Measurements from ENCODE around the gene REEP5. TPM values are rescaled to one million over a fixed set of nuclear protein-coding genes. Genes with fewer than 3 reads are reported as not detected.
A peak's percentile ranks its signal among the peaks of the same experiment; 100 is the strongest.

REEP5 gene
- total and polyA plus RNA-seq, 9 of the 15 experiments (the other 6 are each of a cell fraction or from before 2014, with no cell fraction given) = 14.7 to 102 (median 36.0) TPM

DNA sequence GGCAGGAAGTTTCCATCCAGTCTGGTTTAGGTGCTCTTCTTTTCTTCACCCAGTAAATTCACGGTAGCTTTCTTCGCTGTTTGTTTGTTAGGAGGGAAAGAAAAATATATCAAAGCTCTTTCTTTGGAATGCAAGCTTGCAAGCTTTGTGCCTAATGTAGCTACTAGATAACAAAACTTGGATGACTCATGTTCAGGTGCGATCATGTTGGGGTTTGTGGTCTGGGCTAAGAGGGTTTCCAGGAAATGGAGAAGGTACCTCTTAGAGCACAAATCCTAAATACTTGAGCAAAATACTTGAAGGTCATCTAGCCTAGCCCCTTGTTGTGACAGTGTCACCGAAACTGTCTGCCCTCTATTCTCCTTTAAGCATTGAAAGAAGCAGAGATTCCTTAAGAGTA, 43.3 kb downstream of the REEP5 start (continued):
- TF ChIP-seq, protein P1, sequence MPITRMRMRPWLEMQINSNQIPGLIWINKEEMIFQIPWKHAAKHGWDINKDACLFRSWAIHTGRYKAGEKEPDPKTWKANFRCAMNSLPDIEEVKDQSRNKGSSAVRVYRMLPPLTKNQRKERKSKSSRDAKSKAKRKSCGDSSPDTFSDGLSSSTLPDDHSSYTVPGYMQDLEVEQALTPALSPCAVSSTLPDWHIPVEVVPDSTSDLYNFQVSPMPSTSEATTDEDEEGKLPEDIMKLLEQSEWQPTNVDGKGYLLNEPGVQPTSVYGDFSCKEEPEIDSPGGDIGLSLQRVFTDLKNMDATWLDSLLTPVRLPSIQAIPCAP (CRISPR knock-in tag; IDR thresholded peaks at IDR 0.05; ENCODE audit: borderline replicate concordance) = no peak
- TF ChIP-seq EP300 (IDR thresholded peaks at IDR 0.05; ENCODE audit: low read length) = peak; percentile 80
- TF ChIP-seq NR2C2 (CRISPR knock-in tag; IDR thresholded peaks at IDR 0.05) = no peak
- TF ChIP-seq NR2C2 (tag; IDR thresholded peaks at IDR 0.05) = no peak
- TF ChIP-seq, protein P2, sequence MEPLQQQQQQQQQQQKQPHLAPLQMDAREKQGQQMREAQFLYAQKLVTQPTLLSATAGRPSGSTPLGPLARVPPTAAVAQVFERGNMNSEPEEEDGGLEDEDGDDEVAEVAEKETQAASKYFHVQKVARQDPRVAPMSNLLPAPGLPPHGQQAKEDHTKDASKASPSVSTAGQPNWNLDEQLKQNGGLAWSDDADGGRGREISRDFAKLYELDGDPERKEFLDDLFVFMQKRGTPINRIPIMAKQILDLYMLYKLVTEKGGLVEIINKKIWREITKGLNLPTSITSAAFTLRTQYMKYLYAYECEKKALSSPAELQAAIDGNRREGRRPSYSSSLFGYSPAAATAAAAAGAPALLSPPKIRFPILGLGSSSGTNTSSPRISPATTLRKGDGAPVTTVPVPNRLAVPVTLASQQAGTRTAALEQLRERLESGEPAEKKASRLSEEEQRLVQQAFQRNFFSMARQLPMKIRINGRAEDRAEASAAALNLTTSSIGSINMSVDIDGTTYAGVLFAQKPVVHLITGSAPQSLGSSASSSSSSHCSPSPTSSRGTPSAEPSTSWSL (CRISPR knock-in tag; IDR thresholded peaks at IDR 0.05; ENCODE audit: borderline replicate concordance) = no peak
- TF ChIP-seq GTF2A2 (tag; IDR thresholded peaks at IDR 0.05) = no peak
- peak; percentile 78 for TF ChIP-seq TAL1 (IDR thresholded peaks at IDR 0.05)
- peak; percentile 65 for TF ChIP-seq NCOR1 (IDR thresholded peaks at IDR 0.05)
- TF ChIP-seq FOXM1 (IDR thresholded peaks at IDR 0.05; ENCODE audit: low read depth) = 0 out of 2 replicates have a peak, but pooled peaks have one; percentile 36
- no peak for TF ChIP-seq FOXM1 (CRISPR knock-in tag; IDR thresholded peaks at IDR 0.05; ENCODE audit: low read depth)
- peak; percentile 91 for TF ChIP-seq CBFA2T3 (IDR thresholded peaks at IDR 0.05)
- peak; percentile 75 for TF ChIP-seq CTBP1 (IDR thresholded peaks at IDR 0.05; ENCODE audit: borderline replicate concordance)
- TF ChIP-seq SMARCA4 (IDR thresholded peaks at IDR 0.05) = peak; percentile 93
- TF ChIP-seq MAFG (tag; conservative IDR thresholded peaks at IDR 0.05) = peak; percentile 34; the same call in 1 of the 2 replicates
- TF ChIP-seq ARID1B (IDR thresholded peaks at IDR 0.05) = peak; percentile 92
- no peak for TF ChIP-seq EZH2 (IDR thresholded peaks at IDR 0.05; ENCODE audit: borderline replicate concordance, low read depth, low read length)
- TF ChIP-seq ATF7 (IDR thresholded peaks at IDR 0.05) = peak; percentile 55; the same call in 1 of the 2 replicates
- peak; percentile 88; the same call in 1 of the 2 replicates for TF ChIP-seq ESRRA (IDR thresholded peaks at IDR 0.05; ENCODE audit: borderline replicate concordance, low read depth)
- TF ChIP-seq, protein P3, sequence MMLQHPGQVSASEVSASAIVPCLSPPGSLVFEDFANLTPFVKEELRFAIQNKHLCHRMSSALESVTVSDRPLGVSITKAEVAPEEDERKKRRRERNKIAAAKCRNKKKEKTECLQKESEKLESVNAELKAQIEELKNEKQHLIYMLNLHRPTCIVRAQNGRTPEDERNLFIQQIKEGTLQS (IDR thresholded peaks at IDR 0.05) = peak; percentile 93
- TF ChIP-seq, protein P3 (CRISPR knock-in tag; conservative IDR thresholded peaks at IDR 0.05) = peak; percentile 68; the same call in 1 of the 2 replicates
- peak; percentile 93 for TF ChIP-seq SMARCE1 (IDR thresholded peaks at IDR 0.05)
- peak; percentile 96 for TF ChIP-seq JUND (IDR thresholded peaks at IDR 0.05; ENCODE audit: borderline replicate concordance, low read depth, low read length)
- peak; percentile 97; the same call in 2 of the 3 replicates for TF ChIP-seq JUND (tag; IDR thresholded peaks at IDR 0.05; ENCODE audit: borderline replicate concordance, low read depth, low read length)
- 0 out of 2 replicates have a peak, but pooled peaks have one; percentile 9 for TF ChIP-seq PHB2 (IDR thresholded peaks at IDR 0.05; ENCODE audit: low read depth)
- TF ChIP-seq ZNF384 (IDR thresholded peaks at IDR 0.05; ENCODE audit: low read depth, low read length) = no peak
- TF ChIP-seq KLF16 (IDR thresholded peaks at IDR 0.05) = peak; percentile 56; the same call in 1 of the 2 replicates
- no peak for TF ChIP-seq POLR2H (tag; IDR thresholded peaks at IDR 0.05; ENCODE audit: low read depth)
- TF ChIP-seq HNRNPH1 (optimal IDR thresholded peaks at IDR 0.05; ENCODE audit: low read depth, low read length) = no peak
- peak; percentile 92 for TF ChIP-seq TCF3 (CRISPR knock-in tag; IDR thresholded peaks at IDR 0.05)
- TF ChIP-seq HCFC1 (IDR thresholded peaks at IDR 0.05; ENCODE audit: low read depth, low read length) = no peak
- no peak for TF ChIP-seq RBM14 (IDR thresholded peaks at IDR 0.05; ENCODE audit: borderline replicate concordance, insufficient read depth, low read depth, low read length)
